NT2/D1 (cell line): ENCODE data around the gene COA1.

Source experiments
- SUZ12 ChIP-seq: IDR thresholded peaks from 2 replicates; pipeline ENCODE4 v1.6.1; 2011; ENCODE audit not compliant: insufficient read length, insufficient read depth; ENCODE audit errors: extremely low read depth
- YY1 ChIP-seq: IDR thresholded peaks from 2 replicates; pipeline ENCODE4 v1.6.1; 2011; ENCODE audit not compliant: insufficient read length, insufficient read depth
- ZNF274 ChIP-seq: IDR thresholded peaks from 2 replicates; pipeline ENCODE4 v1.6.1; 2011; ENCODE audit warnings: mild to moderate bottlenecking, low read depth, low read length

GRCh38 chr7:43768887-43769272, 39.6 kb upstream of the COA1 start:
- TF ChIP-seq YY1 (no peak), ZNF274 (no peak), SUZ12 (no peak)
